ENCODE data around the gene MINDY4.

MINDY4 gene

DNA sequence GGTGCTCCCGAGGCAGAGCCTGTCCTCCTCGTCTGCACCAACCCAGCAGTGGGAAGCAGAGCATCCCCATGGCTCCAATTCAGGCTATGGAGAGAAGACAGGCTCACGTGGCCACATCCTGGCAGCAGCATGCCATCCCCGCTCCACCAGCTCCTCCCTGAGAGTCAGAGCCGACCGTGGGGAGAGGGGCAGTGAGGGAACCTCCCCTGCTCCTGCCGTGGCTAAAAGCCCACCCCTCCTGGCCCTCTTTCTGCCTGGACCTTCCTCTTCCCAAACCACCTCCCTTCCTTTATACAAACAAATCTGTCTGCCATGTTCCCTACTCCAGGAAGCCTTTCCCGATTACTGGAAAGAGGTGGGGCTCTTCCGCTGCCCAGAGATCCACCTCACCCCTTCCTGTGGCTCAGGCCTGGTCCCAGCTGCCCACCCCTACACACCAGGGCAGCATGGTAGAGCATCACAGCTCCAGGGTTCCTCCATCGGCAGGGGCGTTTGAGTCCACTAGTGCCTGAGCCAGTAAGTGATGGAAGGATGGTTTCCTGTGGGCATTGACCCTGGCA is 129.7 kb downstream of the MINDY4 start:
- DNase-seq (ENCODE audit: low read depth in 2 of 2), result no peak

DNA sequence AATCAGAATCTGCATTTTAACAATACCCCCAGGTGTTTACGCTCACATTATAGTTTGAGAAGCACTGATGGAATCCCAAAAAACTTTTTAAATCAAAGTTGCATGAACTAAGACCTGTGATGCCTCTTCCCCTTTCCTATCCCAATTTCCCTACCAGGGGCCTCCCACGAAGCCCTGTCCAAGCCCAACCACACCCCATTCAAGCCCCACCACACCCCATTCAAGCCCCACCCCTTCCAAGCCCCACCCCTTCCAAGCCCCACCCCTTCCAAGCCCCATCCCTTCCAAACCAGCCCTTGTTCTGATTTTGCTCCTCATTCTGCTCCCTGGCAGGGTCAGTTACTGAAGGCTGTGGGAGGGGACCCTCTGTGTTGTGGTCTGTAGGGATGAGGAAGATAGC is 130.6 kb downstream of the MINDY4 start:
- DNase-seq (ENCODE audit: low read depth in 2 of 2), result no peak

DNA sequence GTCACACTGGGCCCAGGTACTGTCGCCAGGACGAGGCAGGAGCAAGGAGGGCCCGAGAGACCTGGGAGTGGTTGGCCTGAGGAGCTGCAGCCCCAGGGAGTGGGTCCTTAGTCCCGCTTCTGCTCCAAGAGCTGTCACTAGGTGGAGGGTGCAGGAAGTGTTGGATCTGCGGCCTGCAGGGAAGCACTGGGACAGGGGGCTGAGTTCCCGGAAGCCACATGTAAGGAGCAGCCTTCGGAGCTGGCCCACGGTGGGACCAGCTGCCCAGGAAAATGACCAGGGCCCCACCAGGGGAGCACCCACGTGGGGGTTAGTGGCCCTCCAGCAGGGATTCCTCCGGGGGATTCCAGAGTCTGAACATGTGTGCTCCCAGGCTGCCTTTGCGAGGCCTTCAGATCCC is 131.2 kb downstream of the MINDY4 start:
- no peak for DNase-seq (ENCODE audit: low read depth in 2 of 2)

DNA sequence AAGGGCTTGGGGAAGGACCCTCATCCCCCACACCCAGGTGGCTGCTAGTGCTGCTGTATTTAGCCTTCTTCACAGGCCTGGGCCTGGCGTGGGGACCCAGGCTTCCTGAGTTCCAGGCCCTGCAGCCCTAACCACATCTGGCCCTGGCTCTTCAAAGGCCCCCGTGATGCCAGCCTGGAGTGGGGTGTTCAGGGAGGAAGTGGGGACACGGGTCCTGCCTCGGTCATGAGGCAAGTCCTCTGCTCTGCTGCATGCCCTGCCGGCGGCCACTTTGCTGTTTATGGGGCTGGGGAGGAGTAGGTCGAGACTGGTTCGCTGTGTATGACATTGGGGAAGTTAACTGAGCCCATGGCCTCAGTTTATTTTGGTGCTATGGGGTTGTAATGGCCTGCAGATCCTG is 131.9 kb downstream of the MINDY4 start:
- no peak for DNase-seq (ENCODE audit: low read depth in 2 of 2)

DNA sequence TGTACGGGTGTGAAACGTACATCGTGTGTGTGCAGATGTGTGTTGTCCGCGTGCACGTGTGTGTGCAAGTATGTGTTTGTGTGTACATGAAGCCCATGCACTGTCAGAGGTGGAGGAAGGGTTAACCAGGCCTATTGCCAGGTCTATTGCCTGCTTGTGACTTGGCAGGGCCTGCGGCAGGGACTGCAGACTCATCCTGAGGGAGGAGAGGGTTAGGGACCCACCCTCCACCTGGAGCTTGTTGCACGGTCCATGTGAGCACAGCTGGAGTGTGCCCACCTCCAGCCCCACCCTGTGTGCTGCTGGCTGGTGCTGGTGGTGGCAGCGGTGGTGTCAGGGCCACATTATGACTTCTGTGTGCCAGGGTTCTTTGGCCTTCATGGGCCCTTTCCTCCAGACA is 133.3 kb downstream of the MINDY4 start:
- no peak for DNase-seq (ENCODE audit: low read depth in 2 of 2)

DNA sequence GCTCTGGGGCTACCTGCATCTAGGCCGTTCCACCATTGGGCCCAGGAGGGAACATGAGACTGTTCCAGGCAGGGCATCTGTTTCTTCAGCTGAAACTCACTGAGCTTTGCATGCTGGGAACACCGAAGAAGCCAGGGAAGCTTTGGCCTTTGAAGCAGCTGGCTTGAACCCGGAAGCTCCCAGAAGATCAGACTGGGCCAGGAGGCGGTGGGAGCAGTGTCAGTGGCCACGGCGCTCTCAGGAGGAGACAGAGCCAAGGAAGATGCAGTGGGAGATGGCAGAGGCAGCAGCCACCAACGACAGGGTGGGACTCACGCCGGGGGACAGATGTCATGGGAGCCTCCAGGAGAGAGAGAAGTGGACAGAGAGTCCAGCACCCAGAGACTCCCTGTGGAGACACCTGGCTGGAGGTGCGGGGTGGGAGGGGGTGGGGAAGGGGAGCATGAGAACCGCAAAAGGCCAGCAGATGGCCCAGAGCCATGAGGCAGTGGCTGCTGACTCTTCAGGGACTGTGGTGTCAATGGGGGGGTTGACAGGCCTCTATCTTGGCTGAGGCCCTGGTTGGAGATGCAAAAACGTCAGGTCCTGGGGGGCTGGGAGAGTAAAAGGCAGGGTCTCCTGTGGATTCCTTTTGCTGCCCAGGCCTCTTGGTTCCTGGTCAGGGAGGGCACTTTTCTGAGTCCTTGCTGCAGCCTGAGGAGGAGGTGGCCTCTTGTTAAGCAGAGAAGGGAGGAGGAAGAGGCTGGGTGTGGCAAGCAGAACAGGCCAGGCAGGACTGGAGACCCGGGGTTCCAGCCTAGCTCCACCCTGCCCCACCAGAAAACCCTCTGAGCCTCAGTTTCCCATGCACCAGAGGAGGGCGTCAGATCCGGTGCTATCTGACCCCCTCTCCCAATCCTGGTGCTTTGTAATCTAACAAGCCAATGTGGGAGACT is 134.1 kb downstream of the MINDY4 start:
- no peak for DNase-seq (ENCODE audit: low read depth in 2 of 2)

DNA sequence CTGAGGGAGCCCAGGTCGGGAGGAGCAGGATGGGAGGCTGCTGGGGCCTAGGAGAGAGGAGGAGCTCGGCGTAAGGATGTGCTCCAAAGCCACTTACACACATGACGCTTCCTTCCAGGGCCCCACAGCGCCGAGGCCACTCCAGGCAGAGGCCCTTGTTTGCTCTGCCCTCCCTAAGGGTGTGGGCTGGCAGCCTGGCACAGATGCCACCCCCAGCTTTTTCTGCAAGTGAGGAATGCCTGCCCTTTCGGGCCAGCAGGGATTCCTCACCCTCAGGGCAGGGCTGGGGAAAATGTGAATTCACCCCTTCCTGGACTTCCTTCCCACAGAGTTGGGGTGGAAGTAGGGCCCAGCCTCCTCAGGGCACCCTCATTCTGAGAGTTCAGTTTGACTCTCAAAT is 134.8 kb downstream of the MINDY4 start:
- no peak for DNase-seq (ENCODE audit: low read depth in 2 of 2)

DNA sequence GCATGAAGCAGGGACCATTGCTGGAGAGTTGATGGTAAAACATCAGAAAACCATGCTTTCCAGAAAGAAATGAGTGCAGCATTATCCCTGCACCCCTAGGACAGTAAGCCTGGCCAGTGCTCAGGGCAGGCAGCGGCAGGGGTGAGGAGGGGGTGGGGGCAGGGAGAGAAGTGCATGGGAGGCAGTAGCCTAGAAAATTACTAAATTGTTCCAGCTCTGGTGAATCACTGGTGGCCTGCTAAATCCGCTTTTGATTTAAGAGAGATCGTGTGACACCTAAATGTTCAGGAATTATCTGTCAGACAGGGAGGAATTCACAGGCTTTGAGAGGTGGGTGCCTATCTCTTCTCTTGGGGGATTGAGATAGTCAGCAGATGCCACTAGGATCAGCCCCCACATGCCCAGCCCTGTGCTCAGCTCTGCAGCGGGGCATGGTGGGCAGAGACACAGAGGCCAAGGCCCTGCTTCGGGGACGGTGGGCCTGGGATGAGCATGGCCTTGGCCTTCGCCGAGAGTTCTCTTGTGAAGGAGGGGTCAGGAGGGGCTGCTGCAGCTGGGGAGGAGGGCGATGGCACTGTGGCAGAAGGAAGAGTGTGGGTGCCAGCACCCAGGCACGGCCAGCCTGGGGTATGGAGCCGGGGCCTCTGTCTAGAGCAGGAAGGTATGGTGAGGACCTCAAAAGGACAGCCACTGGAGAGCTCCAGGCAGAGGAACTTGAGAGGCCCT is 135.5 kb downstream of the MINDY4 start:
- no peak for DNase-seq (ENCODE audit: low read depth in 2 of 2)

DNA sequence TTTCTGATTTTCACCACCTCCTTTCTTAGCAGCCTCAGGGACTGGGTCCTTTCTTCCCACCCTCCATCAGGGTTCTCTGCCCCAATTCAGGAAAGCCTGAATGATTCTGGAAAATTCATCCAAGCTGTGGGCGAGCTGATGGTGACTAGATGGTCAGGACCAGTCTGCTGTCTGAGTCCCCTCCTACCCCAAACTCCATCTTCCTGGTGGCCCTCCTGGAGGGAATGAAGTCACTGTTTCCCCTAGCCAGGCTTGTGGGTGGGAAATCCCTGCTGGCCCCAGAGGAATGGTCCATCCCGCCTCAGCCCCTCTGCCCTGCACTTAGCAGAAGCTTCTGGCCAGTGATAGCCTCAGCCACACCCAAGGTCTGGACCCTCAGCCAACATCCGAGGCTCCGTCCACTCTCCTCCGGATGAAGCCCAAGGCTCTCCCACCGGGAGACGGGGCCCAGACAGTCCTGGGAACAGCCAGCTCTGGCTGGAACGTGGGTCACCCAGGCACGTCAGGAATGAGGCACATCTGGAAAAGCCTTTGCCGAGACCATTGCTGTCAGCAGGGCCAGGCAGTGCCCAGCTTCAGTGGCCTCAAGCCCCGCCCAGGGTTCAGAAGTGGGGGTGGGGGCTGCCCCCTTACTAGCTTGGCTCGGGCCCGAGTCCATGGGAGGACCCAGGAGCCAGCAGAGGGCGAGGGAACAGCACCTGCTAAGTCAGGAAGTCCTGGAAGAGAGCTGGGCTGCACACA is 136.5 kb downstream of the MINDY4 start:
- no peak for DNase-seq (ENCODE audit: low read depth in 2 of 2)

DNA sequence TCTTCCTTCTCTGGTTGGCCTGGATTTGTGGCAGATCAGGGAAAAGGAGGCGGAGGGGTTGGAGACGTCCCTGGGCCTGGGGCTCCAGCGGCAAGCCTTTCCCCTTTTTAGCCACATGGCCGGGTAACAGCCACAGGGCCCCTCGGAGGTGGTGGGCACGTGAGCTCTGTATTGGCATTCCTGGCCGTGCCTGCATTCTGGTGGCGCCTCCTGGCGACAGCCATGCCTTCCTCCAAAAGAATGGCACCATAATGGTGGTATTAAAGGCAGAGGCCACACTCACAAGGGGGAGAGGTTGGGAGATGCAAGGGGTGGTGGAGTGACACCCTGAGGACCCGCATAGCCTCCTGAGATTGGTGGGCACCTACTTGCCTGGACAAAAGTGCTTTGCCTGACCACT is 137.5 kb downstream of the MINDY4 start:
- DNase-seq (ENCODE audit: low read depth in 2 of 2), result no peak

DNA sequence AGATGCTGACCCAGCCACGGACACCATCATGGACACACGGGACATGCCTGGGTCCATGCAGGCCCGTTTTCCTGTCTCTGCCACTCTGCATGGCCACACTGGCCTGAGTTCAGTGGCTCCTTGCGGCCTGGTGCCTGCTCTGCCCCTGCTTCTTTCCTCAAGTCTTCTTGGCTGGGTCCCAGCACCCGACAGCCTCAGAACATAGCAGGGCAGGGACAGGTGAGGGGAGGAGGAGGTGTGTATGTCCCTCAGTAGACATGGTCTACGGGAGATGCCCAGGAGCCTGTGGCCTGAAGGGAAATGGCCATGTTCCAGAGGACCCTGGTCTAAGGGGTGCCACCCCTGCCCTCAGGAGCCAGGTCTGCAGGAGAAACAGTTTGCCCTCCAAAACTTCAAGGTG is 138.2 kb downstream of the MINDY4 start:
- DNase-seq (ENCODE audit: low read depth in 2 of 2), result no peak

DNA sequence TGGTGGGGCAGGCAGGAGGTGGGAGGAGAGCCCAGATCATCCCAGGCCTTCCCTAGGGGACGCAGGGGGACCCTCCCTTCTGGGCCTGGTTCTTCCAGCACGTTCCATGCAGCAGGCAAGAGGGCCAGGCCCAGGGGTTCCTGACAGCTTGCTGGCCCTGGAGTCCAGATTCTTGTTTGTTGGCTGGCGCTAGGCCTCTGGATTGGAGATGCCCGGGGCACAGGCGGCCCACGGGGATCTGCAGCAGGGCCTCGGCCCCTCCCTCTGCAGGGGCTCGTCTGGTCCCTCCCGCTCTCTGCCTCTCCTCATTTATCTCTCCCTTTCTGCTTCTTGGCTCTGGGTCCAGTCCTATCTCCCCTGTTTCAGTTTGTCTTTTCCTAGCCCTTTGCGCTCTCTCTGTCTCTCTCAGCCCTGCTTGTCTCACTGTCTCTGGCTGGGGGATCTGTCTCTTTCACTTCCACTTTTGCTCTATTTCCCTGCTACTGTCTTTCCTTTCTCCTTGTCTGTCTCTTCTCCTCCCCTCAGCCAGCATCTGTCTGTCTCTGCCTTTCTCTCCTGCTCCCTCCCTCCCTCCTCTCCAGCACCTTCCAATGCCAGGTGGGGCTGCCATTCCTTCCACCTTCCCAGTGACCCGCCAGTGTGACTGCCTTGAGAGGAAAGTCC is 139.3 kb downstream of the MINDY4 start:
- no peak for DNase-seq (ENCODE audit: low read depth in 2 of 2)

DNA sequence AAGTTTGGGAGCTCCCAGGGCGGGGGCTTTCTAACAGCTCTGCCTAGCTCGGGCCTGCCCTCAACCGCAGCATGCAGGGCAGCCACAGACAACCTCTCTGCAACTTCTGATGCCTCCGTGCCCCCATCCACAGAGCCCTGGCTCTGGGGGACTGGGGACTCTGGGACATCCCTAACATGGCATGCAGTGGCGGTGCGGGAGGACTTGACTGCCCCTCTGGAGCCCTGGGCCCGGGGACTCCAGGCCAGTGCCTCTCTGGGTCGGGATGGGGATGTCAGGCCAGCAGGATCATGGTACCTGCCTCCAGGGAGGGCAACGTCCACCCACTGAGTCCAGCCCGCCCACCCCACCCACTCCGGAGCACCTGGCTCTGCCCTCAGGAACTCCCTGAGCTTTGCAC is 139.9 kb downstream of the MINDY4 start:
- no peak for DNase-seq (ENCODE audit: low read depth in 2 of 2)

DNA sequence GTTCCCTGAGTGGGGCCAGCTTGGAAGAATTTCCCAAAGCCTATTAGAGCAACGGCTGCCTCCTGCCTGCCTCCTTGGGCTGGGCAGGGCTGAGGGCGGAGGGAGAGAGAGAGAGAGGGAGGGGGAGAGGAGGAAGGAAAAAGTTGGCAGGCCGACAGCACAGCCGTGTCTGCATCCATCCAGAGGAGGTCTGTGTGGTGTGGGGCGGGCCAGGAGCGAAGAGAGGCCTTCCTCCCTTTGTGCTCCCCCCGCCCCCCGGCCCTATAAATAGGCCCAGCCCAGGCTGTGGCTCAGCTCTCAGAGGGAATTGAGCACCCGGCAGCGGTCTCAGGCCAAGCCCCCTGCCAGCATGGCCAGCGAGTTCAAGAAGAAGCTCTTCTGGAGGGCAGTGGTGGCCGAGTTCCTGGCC is 140.3 kb downstream of the MINDY4 start, which contains the start of gene AQP1:
TSS of gene AQP1 (plus strand) at position 293 of the 409 bp plus-strand sequence. CDS start at position 350, 57 bp downstream.
- DNase-seq (ENCODE audit: low read depth in 2 of 2), result no peak

DNA sequence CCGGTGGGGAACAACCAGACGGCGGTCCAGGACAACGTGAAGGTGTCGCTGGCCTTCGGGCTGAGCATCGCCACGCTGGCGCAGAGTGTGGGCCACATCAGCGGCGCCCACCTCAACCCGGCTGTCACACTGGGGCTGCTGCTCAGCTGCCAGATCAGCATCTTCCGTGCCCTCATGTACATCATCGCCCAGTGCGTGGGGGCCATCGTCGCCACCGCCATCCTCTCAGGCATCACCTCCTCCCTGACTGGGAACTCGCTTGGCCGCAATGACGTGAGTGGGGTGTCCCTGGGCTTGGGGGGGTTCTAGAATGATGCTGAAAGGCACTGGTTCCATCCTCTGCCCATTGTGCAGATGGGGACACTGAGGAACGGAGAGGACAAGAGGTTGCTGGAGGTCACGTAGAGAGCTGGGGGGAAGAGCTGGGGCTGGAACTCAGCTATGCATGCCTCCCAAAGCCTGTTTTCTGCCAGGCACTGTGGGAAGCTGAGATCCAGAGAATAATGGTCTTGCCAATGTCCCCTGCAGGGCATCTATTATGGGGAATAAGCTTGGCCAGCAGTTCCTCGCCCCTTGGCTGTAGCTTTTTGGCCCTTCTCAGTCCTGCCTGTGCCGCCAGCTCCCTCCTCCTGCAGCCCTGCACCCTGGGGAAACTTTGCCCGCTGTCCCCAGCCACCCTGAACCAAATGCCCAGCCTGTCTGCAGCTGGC is 141.0 kb downstream of the MINDY4 start:
- no peak for DNase-seq (ENCODE audit: low read depth in 2 of 2)

DNA sequence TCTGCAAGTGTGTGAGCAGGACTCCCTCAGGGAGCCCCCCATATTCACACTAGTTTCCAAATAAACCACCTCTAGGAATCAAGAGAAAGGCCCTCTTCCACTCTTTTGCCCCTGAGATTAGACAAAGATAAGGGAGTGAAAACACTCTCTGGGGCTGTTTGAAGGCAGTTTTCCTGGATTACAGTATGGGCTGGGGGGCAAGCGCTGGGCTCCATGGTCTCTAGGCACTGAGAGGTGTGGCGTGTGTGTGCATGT is 141.4 kb downstream of the MINDY4 start:
- no peak for DNase-seq (ENCODE audit: low read depth in 2 of 2)

DNA sequence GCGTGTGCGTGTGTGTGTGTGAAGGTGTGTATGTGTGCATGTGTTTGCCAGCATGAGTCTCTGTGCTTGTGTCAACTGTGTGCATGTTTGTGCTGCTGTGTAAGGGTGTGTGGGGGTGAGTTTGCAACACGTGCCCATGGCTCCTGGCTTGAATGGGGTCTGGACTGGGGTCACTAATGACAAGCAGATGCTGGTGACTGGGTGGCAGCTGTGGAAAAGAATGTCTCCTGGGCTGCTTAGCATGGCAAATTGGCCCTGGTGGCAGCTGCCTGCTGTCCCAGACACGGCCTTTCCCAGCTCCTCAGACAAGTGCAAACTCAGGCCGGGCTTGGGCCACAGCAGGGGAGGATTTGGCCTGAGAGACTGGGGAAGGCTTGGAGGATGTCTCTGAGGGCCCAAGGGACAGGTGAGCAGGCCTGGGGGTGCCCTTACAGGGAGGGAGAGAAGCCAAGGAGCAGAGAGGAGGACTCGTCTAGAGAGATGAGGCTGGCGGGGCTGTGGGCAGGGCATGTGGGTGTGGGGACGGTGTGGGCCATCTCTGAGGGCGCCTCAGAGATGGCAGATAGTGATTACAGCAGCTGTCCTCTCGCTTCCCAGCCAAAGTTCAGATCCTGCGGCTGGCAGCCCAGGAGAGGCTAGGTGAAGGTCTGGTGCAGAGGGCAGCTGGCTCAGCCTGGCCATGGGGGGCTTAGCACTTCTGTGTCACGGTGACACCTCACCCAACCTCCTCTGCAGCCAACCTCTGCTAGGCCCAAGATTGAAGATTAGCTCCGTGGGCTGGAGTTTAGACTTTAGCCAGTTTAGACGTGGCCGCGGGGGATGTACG is 142.0 kb downstream of the MINDY4 start:
- DNase-seq (ENCODE audit: low read depth in 2 of 2), result no peak

DNA sequence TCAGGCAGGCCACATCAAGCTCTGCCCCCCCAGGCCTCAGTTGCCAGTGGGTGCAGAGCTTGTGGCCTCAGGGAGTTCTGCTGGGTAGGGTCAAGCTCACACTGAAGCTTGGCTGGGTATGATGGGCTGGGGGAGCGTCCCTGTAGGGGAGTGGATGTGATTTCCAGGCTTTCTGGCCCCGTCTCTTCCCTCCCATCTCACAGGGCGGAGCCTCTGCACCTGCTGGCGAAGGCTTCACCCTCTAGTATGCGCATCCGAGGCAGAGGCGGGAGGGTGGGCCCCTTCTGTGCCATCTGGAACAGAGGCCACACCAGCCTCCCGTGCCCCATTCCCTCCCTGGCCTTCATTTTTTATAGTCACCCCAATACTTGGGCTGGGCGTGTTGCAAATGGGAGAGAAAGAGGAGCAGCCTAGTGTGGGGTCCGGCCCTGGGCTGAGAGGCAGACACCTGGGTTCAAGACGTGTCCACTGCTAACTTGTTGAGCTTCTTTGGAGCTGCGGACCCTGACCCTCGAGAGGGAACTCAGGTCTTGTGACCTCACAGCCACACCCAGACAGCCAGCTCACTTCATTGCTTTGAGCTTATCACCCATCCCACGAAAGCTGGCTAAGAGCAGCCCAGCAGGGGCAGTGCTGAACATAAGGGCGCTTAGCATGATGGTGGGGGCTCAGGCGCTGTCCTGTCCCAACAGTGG is 142.8 kb downstream of the MINDY4 start:
- DNase-seq (ENCODE audit: low read depth in 2 of 2), result no peak

DNA sequence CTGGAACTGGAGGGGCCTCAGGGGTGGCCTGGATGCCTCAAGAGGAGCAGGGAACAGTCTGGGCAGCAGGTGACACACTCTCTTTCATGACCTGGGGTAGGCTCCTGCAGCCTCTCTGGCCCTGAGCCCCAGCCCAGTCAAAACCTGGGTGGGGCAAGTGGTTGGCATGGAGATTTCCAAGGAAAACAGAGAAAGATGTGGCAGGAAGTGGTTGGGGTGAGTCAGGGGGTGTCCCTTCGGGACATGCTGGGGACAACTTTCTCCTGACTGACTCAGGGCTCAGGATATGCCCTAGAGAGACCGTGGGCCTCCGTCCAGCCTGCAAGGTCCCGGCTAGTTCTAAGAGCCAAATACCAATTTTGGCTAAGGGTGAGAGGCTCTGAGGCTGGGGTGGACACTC is 143.4 kb downstream of the MINDY4 start:
- DNase-seq (ENCODE audit: low read depth in 2 of 2), result no peak
